GM21717 (cell line): Measurements from ENCODE around the gene TXNDC8.
"Not testable (repeated sequence)": the region's sequence is repeated elsewhere in the genome, so short reads cannot be mapped to it uniquely, and the experiment has no call there.

Source experiments
- ATAC-seq: cut with Tn5 transposase; IDR thresholded peaks from one replicate; pipeline ENCODE4 v1.9.1; 2021; ENCODE audit warnings: mild to moderate bottlenecking, moderate library complexity; ENCODE audit not compliant: unreplicated experiment

TXNDC8 gene

DNA sequence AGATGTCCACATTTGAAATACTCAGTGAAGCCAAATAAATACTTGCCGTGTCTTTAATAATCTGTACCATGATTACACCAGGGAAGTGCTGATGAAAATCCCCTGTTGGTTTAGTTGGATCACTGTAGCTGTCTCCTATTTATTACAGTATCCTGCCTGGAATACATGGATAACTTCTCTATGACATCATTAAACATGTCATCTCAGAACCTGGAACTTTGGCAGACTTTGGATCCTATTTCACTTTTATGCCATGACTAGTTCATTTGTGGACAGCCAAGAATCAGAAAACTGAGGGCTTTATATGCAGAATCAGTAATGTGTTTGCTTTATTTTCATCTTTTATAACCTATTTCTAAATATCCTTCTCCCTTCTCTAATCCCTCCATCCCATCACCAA, at the start of gene TXNDC8:
TSS of gene TXNDC8 (minus strand) at position 137 of the 400 bp plus-strand sequence.
- ATAC-seq, result no peak

DNA sequence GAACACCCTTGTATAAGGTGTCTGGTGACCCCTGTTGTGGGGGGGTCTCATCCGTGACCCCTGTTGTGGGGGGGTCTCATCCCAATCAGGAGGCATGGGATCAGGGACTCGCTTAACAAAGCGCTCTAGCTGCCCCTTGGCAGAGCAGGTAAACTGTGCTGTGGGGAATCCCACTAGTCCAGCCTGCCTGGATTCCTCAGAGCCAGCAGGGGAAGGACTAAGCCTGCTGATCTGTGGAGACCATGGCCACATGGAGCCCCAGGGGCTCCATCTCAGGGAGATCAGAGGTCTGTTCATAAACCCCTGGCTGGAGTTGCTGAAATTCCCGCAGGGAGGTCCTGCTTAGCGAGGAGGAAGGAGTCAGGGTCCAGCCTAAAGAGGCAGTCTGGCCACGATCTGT, 45.8 kb upstream of the TXNDC8 start:
- ATAC-seq, result no peak

DNA sequence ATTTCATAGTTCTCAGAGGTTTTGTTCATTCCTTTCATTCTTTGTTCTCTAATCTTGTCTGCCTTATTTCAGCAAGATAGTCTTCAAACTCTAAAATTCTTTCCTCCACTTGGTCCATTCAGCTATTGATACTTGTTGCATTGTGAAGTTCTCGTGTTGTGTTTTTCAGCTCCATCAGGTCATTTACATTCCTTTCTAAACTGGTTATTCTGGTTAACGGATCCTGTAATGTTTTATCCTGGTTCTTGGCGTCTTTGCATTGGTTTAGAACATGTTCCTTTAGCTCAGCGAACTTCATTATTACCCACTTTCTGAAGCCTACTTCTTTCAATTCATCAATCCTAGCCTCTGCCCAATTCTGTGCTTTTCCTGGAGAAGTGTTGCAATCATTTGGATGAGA, 45.1 kb upstream of the TXNDC8 start:
- ATAC-seq, result no peak

DNA sequence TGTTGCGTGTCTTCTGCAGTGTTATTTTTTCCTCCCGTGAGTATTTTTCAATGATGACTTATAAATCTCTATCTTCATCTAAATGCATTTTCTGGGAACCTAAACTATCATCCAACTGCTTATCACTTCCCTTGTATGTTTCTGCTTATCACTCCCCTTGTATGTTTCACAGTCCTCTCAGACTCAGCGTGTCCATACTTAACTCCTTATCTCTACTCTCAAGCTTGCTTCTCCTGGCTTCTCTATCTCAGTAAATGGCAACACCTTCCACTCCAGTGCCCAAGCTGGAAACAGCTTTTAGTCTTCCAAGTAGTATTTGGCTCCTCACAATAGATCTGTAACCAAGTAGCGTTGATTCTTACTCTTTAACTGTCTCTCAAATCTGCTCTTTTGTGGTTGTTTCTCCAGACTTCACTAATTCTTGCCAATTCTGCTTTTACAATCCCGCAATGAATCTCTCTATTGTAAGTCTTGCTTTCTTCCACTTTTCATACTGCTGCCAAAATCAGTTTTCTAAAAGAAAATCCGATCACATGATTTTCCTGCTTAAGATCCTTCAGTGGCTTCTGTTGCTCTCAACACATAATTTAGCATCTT, 33.8 kb upstream of the TXNDC8 start:
- ATAC-seq, result no peak

DNA sequence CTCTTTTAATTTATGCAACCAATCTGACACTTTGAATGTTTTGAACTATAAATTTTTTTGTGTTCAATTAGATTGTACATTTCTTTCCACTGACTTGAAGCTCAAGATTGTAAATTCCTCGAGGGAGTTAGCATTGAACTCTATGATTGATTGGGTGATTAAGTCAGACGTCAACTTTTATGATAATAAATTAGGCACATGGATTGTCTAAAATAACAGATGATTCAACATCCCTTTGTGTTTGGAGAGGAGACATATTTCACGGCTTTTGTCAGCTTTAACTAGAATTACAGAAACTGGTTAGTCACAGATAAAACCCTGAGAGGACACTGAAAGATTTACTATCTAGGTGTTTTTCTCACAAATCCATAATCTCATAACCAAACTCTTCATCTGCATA, 32.7 kb upstream of the TXNDC8 start:
- ATAC-seq, result no peak

DNA sequence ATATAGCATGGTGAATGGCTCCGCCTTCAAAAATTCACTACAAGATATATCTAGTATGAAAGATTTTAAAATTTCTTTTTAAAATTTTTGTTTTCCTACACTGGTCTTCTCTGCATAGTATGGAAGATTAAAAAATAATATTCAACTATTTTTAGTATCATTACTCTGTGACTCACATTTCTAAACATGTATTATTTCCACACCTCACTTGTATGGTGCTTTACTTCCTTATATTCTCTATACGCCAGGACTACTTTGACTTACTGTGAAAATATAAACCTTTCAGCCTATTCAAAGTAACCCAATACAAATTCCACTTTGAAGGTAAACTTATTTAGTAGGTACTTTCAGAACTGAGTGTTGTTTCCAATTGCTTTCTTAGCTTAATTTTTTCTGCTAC, 26.8 kb upstream of the TXNDC8 start:
- no peak for ATAC-seq

DNA sequence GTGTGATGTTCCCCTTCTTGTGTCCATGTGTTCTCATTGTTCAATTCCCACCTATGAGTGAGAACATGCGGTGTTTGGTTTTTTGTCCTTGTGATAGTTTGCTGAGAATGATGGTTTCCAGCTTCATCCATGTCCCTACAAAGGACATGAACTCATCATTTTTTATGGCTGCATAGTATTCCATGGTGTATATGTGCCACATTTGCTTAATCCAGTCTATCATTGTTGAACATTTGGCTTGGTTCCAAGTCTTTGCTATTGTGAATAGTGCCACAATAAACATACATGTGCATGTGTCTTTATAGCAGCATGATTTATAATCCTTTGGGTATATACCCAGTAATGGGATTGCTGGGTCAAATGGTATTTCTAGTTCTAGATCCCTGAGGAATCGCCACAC, 21.3 kb upstream of the TXNDC8 start:
- ATAC-seq, result not testable (repeated sequence)

DNA sequence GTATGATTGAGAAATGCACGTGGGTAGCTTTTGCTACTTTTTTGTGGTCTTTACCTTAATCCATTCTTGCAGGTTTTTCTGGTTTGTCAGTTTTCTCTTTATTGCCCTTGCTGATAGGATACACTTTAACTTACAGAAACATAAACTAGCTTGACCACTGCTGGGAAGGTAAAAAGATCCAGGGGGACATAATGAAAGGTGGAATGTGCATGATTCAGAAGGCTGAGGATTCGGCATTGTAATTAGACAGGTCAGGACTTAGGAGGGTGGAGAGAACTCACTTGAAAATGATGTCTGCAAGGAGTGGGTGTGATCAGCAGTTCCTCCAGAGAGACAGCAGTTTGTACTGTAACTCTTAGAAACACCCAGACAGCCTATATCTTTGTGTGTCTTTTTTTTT, 19.8 kb upstream of the TXNDC8 start:
- no peak for ATAC-seq

DNA sequence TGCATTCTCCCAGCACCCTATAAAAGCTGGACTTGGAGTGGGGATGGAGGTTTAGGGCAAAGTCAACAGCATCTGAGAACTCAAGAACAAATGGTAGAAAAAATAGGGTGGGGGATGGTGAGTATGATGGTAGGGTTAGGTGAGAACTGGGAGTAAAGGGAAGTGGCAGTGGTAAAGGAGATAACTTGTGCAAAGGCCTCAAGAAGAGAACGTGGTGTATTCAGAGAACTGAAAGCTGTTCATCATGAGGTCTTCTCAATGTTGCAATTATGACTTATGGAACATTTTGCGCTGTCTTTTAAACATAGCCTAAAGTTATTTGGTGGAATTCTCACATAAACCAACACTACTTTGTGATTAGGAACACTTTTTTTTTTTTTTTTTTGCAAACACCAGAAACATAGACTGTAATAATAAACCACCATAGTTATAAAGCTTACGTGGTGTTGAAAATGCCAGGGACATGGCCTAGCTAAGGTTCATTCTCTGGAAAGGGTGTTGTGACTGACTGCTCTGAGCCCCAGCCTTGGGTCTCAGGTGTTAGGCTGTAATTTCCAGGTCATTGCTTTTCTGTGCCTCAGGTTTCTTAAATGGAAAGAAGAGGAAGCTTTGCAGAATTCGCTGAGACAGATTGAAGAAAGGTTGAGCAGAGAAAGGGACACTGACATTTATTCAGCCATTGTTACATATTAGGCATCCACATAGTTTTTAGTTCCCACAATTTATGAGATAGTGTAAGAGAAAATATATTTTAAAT, 19.2 kb upstream of the TXNDC8 start:
- no peak for ATAC-seq

DNA sequence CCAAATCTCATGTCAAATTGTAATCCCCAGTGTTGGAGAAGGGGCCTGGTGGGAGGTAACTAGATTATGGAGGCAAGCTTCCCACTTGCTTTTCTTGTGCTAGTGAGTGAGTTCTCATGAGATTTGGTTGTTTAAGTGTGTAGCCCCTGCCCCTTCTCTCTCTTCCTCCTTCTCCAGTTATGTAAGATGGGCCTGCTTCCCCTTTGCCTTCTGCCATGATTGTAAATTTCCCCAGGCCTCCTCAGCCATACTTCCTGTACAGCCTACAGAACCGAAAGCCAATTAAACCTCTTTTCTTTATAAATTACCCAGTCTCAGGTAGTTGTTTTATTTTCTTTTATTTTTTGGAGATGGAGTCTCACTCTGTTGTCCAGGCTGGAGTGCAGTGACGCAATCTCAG, 18.2 kb upstream of the TXNDC8 start:
- ATAC-seq, result no peak

DNA sequence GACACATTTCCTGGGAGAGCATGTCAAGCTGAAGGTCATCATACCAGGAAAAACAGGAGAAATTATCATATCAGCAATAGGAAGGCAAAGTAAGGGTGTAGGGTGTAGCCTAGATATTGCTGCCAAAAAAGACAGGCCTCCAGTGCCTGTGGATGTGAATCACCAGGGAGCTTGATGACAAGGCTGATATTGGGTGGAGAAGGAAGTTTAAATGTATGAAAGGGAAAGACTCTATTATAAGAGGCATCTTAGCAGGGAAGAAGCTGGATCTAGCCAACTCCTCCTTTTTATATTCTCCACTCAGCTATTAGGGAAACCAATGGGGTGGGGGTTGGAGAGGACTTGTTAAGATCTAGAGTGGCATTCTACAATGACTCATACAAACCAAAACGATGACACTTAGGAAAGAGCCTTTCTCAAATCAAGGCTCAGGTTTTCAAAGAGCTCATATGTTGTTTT, 13.4 kb upstream of the TXNDC8 start:
- no peak for ATAC-seq

DNA sequence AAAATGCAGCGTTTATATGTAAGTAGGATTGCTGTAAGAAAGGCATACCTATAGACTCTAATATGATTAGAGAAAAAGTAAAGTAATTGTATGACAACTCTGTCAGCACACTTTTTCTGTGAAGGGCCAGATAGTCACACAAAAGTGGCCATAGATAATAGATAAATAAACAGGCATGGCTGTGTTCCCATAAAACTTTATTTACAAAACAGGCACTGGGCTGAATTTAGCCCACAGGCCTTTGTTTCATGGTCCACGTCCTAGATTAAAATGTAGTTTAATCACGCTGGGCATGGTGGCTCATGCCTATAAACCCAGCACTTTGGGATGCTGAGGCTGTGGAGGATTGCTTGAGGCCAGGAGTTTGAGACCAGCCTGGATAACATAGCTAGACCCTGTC, 8.7 kb upstream of the TXNDC8 start:
- ATAC-seq, result no peak

DNA sequence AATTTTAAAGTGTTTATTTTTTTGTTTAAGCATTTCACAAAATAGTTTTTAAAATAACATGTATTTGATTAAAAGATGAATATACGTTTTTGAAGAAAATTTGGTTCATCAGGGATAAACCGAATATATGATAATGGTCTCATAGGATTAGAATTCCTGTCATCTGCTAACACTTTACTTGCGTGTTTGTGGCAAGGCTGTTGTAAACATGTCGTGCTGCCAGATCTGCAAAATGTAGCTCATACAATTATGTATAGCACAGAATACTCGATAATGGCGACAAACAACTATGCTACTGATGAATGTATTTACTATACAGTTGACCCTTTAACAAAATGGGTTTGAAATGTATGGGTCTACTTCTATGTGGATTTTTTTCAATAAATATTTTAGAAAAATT, 7.2 kb upstream of the TXNDC8 start:
- no peak for ATAC-seq

DNA sequence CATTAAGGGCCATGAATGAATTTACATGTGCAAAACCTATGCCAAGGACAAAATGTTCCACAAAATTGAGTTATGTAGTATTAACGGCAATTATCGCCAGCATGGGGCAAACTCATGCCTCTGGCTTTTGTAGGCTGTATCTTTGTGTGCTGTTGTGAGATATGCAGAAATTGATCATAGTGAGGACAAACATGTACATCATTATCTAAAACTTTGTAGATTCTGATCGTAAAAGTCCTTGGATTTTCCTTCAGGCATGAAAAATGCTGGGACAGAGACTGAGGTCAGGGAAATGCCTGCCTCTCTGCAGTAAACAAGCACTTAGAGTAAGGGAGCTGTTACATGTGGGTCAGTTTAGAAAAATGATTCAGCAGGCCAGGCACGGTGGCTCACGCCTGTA, 5.9 kb upstream of the TXNDC8 start:
- no peak for ATAC-seq

DNA sequence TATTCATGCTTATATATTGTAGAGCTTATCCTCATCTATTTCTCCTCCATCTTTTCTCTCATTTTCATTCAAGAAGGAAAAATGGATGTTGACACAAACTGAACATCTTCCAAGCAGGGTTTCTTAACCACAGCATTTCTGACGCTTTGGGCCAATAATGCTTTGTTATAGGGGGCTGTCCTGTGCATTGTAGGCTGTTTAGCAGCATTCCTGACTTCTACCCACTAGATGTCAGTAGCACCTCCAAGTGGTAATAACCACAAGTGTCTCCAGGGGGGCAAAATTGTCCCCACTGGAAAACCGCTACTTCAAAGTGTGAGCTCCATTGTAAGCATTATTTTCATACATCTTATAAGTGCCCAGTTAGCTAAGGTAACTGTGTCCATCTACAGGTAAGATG, 2.6 kb upstream of the TXNDC8 start:
- ATAC-seq, result no peak

DNA sequence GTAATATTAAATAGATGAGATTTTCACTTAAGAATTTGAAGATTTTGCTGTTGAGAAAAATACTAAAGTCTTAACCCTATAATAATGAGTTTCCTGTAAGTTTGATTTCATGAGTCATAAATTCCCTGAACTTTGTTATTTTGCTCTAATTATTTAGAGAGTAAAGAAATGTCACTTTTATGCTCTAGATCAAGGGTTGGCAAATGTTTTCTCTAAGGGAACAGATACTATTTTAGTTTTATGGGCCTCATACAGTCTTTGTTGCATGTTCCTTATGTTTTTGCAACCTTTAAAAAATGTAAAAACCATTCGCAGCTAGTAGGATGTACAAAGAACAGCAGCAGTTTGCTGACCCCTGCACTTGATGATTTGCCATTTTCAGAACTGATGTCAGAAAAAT, 480 bp upstream of the TXNDC8 start:
- no peak for ATAC-seq

DNA sequence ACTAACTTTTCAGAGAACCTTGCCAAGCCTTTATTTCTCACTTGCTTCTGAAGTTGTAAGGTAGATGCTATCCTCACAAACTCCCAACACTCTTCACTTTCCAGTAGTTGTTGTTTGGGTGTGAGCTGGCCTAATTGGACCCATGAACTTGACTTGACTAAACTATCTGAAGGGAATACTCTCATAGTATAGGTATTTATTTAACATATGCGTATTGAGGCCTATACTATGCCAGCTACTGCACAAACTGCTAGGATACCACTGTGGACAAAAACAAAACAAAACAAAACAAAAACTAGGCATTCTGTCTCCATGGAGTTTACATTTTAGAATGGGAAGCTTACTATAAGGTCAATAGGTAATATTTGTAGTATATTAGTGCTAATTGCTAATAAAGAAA, 1.3 kb downstream of the TXNDC8 start:
- no peak for ATAC-seq

DNA sequence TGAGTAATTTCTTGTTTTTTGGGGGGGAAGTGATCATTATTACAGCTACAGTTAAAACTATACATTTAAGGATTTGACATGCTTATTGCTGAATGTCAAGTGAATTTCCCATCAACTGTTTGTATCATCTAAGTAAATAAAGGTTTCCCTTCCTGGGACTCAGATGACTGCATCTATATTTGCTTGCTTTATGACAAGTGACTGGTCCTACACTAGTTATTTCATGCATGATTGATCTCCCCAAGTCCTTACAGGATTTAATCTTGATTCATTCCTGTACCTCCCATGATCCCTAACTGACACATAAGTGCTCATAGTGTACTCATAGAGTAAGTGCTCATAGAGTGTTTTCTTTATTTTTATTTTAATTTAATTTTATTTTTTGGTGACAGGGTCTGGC, 2.8 kb downstream of the TXNDC8 start:
- ATAC-seq, result no peak

DNA sequence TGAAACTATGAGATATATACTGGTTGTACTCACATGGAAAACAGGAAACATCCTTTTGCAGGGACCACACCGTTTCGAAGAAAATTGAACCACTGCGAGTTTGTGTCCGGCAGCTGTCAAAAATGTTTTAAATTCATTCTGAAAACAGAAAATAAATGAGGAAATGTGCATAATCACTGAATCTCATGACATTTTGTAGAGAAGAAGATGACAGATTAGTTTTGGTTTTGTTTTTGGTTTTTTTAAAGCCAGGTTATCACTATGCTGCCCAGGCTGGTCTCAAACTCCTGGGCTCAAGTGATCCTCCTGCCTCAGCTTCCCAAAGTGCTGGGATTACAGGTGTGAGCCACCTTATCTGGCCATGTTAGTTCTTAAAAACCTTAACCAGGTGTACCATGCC, 3.5 kb downstream of the TXNDC8 start:
- ATAC-seq, result peak; percentile 88

DNA sequence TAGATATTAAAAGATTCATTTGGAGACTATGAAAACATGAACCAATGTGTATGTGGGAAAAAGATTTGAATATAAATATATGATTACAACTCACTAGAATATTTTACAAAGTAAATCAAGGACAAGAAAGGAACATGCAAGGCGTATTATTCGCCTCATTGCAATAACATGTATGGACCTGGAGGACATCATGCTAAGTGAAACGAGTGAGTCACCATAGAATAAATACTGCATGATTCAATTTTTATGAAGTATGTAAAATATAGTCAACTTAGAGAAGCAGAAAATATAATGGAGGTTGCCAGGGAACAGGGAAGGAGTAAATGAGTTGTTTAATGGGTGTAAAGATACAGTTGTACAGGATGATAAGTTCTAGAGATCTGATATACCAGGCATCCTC, 4.9 kb downstream of the TXNDC8 start:
- no peak for ATAC-seq

DNA sequence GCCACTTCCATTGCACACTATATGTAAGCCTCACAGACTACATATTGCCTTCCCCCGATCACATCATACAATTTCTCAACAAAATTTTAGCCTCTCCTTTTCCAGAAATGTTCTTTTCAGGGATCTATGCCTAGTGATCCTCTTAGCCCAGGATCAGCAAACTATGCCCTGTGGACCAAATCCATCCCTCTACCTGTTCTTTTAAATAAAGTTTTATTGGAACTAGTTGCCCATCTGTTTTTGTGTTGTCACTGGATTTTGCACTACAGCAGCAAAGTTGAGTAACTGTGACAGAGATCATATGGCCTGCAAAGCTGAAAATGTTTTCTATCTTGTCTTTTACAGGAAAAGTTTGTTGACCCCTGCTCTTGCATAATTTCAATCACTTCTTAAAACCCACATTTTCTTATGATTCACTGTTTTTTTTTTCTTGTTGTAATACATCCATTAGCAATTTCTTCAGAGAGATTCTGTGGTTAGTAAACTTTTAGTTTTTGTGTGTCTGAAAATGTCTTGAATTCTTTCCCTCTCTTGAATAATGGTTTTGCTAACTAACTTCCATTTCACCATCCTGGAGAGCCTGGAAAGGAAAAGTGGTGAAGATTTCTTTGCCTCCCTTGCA, 7.1 kb downstream of the TXNDC8 start:
- ATAC-seq, result no peak

DNA sequence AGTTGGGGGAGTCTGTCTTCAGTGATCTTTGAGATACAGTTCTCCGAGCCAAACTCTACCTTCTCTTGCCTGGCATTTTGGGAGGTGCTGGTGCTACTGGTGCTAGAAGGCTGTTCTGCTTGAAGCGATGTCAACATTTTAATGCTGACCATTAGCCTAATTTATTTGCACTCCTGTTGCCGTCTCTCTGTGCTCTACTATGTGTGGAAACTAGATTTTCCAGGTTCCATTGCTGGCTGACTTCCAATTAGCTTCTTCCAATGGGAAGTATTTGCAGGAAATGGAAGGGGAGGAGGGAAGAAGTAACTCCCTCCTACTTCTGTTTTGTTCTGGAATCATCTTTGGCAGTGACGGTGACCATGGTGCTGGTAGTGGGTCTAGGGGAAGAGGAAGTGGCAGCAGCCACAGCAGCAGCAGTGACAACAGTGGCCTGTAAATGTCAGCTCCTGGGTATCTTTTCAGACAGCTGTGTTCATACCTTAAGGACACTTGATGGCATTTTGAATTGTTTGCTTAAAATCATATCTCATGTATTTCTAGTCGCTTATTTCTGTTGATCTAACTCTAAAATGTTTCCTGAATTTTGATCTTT, 7.9 kb downstream of the TXNDC8 start:
- no peak for ATAC-seq
